GM12891 (cell line): ENCODE measurements around the gene ERO1B.

Source experiments
- POLR2A ChIP-seq: IDR thresholded peaks from 2 replicates; pipeline ENCODE4 v1.6.1; 2011; ENCODE audit warnings: low read depth, low read length, control low read depth
- POLR2AphosphoS5 ChIP-seq: IDR thresholded peaks from 2 replicates; pipeline ENCODE4 v1.6.1; 2011; ENCODE audit warnings: low read depth, low read length, control low read depth
- SPI1 ChIP-seq: IDR thresholded peaks from 2 replicates; pipeline ENCODE4 v1.6.1; 2011; ENCODE audit warnings: low read depth, low read length, control low read depth
- TAF1 ChIP-seq: IDR thresholded peaks from 2 replicates; pipeline ENCODE4 v1.6.1; 2011; ENCODE audit warnings: low read depth, low read length, control low read depth

DNA sequence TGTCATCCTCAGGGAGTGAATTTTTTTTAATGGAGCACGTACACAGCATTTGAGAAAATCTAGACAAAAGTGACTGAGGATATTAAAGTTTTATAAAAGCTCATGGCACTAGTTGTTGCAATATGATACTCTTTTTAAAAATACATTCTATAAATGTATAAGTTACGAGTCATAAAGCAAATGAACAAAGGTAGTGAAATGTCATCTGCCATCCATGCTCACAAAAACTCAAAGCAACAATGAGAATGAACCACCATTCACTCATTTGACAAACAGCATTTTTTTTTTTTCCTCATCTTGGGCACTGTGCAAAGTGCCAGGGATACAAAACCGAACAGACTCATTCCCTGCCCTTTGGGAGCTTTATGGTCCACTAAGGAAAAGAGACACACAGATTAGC, 100.7 kb downstream of the ERO1B start:
- TF ChIP-seq POLR2A (no peak), TAF1 (no peak), POLR2AphosphoS5 (no peak), SPI1 (no peak)
